Urothelium cell line (cell line): ENCODE data around the gene EDEM2.
A peak's percentile ranks its signal among the peaks of the same experiment; 100 is the strongest.
"Not testable (repeated sequence)": the region's sequence is repeated elsewhere in the genome, so short reads cannot be mapped to it uniquely, and the experiment has no call there.

Experiments used
- DNase-seq: peaks from one replicate; pipeline ENCODE4 v3.0.0; 2011; ENCODE audit warnings: low spot score, mixed read lengths
- FAIRE-seq: peaks from 2 replicates; lab custom pipeline; 2011; peaks lifted over from hg19 to GRCh38; lab: Jason Lieb, UNC

EDEM2 gene

DNA sequence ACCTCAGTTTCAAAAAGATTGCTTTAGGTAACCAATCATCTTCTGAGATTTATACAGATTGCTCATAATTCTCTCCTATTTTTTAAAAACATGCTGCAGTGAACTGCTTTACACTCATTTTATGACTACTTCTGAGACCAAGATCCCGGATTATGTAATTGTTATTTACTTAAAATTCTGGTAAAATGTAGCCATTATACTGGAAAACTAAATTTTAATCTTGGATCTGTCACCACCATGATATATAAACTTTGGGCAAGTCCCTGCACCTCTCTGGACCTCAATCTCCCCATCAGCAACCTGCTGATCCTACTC, 24.3 kb upstream of the EDEM2 start:
- FAIRE-seq: no peak
- DNase-seq: no peak

GRCh38 chr20:35168701-35169409, 21.7 kb upstream of the EDEM2 start:
- not testable (repeated sequence) for FAIRE-seq, DNase-seq

DNA sequence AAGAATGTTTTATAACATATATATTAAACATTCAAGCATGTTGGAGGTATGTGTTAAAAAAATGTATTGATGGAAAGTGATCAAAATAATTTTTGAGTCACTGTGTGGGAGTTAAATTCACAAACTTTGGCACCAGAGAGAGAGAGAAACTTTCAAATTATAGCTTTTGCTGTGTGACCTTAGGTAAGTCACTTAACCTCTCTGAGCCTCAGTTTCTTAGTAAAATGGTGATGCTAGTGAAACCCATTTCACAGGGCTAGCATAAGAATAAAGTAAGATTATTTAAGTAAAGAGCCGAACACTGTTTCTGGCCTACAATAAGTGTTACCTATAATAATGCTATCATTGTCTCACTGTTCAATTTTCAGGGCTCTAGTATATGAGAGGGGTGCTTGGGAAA, 20.7 kb upstream of the EDEM2 start:
- FAIRE-seq (no peak), DNase-seq (no peak)

GRCh38 chr20:35166242-35166830, 19.2 kb upstream of the EDEM2 start:
- FAIRE-seq (no peak), DNase-seq (no peak)

DNA sequence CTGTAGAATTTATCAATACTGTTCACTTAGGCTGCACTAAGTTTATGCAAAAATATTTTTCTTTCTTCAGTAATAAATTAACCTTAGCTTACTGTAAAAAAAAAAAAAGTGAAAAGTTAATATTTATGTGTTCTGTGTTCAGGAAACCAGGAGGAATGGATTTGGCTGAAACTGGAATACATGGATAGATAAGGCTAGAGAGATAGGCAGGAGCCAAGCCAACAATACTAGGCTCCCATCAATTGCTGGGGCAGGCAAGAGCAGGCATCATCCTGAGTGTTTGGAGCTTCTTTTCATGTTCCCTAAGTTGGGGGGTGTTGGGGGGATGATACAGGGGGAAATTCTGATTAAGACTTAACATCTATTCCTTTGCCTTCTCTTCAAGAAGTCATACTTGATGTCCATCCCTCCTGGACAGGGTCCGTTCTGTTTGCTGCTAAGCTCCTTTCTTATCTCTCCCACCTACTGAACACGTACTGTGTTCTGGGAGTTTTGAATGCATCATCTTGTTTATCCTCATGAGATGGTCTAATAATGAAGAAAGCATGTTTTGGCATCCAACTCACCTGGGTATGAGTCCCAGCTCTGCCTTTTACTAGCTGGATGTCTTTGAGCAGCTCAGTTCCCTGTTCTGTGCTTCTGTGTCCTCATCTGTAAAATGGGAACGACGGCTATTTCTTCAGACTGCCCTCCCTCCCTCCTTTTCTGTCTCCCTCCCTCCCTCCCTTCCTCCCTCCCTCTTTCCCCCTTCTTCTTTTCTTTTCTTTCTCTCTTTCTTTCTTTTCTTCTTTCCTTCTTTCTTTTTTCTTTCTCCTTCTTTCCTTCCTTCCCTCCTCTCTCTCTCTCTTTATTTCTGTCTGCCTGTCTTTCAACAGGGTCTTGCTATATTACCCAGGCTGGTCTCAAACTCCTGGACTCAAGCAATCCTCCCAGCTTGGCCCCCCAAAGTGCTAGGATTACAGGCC, 18.4 kb upstream of the EDEM2 start:
- DNase-seq: no peak

GRCh38 chr20:35164531-35164930, 17.4 kb upstream of the EDEM2 start:
- not testable (repeated sequence) for DNase-seq, FAIRE-seq

More for the DNA sequence above, 18.4 kb upstream of the EDEM2 start:
- no peak for FAIRE-seq

DNA sequence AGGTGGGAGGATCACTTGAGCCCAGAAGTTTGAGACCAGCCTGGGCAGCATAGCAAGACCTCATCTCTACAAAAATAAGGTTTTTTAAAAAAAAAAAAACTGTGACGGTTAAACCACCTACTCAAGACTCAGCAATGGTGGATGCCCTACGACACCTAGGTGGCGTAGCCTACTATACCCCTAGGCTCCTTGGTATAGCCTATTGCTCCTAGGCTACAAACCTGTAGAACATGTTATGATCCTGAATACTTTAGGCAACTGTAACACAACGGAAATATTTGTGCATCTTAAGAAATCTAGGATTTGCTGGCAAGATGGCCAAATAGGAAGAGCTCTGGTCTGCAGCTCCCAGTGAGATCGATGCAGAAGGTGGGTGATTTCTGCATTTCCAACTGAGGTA, 13.2 kb upstream of the EDEM2 start:
- FAIRE-seq, DNase-seq: not testable (repeated sequence)

GRCh38 chr20:35156978-35157377, 9.8 kb upstream of the EDEM2 start:
- no peak for FAIRE-seq
- DNase-seq: no peak

GRCh38 chr20:35155936-35156335, 8.8 kb upstream of the EDEM2 start:
- no peak for FAIRE-seq
- no peak for DNase-seq

DNA sequence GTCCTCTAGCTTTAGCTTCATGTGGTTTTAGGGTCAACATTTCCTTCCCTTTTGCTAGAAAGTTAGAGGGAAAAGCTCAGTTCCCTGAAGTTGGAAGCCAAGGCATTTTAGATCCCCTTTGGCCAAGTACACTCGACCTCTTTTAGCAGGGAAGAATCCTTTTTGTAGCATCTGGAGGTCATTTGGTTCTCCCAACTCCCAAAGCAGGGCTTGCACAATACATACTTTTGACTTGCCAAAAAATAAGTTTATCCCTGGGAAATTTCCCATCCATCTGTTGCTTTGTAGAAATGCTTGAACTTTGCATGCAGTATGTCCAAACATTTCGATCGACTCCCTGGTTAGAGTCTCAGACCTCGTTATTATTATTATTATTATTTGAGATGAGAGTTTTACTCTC, 4.6 kb upstream of the EDEM2 start:
- FAIRE-seq (no peak), DNase-seq (no peak)

- no peak for DNase-seq
- FAIRE-seq: no peak
Observed at GRCh38 chr20:35150846-35151579, 3.9 kb upstream of the EDEM2 start.

- DNase-seq, FAIRE-seq: not testable (repeated sequence)
Observed at GRCh38 chr20:35147575-35148071, 487 bp upstream of the EDEM2 start.

DNA sequence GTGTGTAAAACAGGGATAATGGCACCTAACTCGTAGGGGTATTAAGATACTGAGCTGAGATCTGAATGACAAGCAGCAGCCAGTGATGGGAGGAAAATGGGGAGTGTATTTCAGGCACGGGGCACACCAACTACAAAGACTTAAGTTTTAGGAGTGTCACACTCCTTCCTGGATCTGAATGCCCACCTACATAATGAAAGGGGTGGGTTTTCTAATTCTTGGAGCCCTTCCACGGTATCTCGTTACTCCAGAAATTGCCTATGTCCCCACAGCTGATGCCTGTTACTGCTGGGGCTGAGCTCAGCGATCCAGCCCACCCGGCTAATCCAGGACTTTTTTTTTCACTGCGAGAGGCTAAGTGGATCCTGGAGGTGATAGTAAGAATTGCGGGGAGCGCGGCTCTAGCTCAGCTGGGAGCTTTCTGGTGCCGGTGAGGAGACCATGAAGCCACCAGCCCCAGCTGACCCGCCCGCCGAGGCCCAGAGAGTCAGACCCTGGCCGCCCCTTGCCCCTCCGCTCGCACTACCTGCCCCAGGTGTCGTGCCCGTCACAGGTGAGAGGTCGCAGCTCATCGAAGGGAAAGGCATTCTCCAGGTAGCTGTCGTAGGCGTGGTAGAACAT, 727 bp downstream of the EDEM2 start:
- DNase-seq (peak; percentile 50), FAIRE-seq (no peak)

- DNase-seq: peak; percentile 67
- peak; percentile 17 for FAIRE-seq
Observed at GRCh38 chr20:35145141-35145564, 2.0 kb downstream of the EDEM2 start.

DNA sequence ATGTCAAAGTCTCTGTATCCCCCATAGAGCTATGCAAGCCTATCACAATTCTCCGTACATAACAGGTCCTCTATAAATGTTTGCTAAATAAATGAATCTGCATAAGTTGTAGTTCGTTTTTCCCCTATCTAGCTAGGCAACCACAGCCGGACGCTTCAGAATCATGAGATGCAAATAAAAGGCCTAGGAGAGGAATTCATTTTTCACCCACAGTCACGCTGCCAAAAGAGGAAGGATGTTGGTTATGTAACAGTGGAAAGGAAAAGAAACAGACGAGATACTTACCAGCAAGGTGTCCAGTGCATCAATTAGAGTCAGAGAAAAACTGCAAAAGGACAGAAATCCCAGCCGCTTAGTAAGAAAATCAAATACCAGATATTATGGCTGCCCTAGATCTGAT, 2.4 kb downstream of the EDEM2 start:
- no peak for FAIRE-seq
- no peak for DNase-seq

GRCh38 chr20:35135867-35136586, 11.1 kb downstream of the EDEM2 start:
- FAIRE-seq (no peak), DNase-seq (no peak)

DNA sequence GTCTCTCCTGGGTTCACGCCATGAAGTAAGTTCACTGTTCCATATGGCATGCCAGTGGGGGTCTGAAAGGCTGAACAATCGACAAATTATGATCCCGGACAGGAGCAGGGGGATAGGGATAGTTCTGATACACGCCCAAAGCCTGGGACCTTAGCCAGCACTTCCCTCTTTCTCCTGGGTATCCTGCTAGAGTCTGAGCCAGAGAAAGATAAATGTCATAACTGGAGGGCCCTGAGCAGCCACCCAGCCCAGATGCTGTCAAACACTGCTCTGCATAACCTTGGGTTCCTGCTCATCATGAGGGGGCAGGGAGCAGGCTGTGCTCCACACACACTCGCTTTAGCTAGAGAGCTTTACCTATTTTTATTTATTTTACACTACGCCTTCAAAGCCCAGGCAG, 12.3 kb downstream of the EDEM2 start:
- FAIRE-seq (no peak), DNase-seq (no peak)

GRCh38 chr20:35134472-35134871, 12.7 kb downstream of the EDEM2 start:
- FAIRE-seq (no peak), DNase-seq (no peak)

DNA sequence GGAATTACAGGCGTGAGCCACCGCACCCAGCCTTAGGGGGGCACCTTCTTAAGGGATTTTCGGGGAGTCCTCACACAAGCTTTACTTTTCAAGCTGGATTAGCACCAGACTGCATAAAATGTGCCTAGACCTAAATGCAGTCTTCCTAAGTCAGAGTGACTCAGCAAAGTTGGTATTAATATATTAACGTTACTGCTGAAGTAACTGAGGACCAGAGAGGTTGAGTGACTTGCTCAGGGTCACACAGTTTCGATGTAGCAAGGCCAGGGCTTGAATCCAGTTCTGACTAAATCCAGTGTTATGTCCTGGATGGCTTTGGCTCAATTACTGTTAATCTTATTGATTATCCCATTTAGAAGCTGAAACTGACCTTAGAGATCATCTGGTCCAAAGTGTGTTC, 13.4 kb downstream of the EDEM2 start:
- DNase-seq (no peak), FAIRE-seq (no peak)

GRCh38 chr20:35133031-35133430, 14.1 kb downstream of the EDEM2 start:
- DNase-seq: no peak
- no peak for FAIRE-seq
